GM18505 (cell line): Measurements from ENCODE around the gene NFS1.

Experiments used
- ATAC-seq: cut with Tn5 transposase; IDR thresholded peaks from one replicate; pipeline ENCODE4 v1.9.1; 2021; ENCODE audit not compliant: unreplicated experiment
- POLR2A ChIP-seq: IDR thresholded peaks from 4 replicates; pipeline ENCODE4 v1.6.1; 2011; ENCODE audit warnings: borderline replicate concordance; ENCODE audit not compliant: insufficient read depth, insufficient read length; ENCODE audit errors: extremely low read depth

The NFS1 gene

DNA sequence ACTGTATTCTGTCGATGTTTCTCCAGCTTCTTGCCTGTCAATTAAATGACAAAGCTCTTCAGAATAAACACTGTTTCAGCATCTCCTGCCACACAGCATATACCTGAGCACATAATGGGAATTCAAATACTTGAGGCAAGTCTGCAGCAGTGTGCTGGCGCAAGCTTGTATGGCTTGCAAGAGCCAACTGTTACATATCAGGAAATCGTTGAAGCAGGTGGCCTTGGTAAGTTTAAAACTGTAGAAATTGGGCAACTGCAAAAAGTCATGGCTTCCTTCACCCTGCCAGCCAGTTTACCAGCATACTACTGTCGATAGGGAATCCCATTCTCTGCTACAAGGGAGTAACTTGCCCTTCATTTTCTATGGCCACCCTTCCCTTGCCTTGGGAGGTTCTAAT is 57.4 kb downstream of the NFS1 start:
- no peak for TF ChIP-seq POLR2A
- no peak for ATAC-seq

DNA sequence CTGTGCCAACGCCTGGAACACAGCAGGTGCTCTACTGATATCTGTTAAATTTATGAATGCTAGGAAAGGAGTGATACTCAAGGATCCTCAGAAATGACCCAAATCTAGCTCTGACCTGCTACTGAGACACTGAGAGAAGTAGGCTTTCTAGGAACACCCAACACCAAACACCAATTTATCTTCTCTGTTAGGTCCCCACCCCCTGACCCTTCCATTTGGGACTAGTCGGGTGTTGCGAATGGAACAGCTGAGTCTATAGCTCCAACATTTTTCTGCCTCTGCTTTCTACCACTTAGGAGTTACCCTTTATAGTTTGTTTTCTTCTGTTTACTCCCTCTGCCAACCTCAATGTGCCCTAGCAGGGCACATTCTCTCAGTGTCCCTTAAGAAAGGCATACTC is 58.4 kb downstream of the NFS1 start:
- no peak for TF ChIP-seq POLR2A
- ATAC-seq: no peak

DNA sequence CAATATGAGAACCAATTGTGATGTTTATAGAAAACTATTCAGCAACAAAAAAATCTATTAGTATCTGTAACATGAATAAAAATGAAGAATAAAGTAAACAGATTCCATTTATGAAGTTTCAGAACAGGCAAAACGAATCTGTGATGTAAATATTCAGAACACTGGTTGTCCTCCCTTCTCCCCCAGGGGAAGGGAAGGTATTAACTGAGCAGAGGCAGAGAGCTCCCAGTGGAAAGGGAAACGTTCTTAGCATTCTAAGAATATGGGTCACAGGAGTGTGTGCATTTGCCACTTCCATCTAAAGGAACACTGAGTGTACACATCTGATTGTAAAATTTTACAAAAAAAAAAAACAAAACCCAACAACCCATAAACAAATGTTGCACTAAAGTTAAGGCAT is 60.4 kb downstream of the NFS1 start:
- ATAC-seq: no peak
- TF ChIP-seq POLR2A: no peak

DNA sequence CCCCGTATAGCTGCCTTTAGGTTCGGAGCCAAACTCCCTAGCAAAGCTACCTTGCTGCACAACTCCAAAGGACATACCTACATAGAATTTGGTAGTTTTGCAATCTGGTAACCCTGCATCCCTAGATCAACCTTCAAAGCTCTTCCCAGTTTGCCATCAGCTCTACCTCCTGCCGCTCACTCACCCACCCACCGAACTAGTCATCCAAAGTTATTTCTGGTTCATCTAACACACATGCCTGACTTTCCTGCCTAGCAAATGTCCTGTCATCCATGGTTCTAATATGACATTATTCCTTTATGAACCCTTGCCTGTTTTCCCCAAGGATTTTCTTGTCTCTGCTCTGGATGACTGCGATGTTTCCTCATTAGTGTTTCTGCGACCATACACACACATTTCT is 61.9 kb downstream of the NFS1 start:
- no peak for ATAC-seq
- TF ChIP-seq POLR2A: no peak

DNA sequence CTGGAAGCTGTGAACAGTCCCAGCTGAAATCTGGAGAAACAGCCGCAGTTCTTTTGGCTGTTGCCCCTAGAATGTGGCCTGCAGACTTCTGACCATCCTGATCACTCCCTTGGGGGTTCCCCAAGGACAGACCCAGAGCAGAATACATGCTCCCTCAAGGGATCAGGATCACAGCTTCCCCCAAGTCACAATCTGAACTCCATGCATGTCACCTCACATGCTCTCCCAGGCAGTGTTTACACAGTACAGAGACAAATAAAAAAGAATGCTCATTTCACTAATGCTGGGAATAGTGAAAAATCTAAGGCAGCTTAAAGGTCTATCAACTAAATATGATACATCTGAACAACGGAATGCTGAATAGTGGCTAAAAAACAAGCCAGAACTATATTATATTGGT is 63.1 kb downstream of the NFS1 start:
- no peak for ATAC-seq
- TF ChIP-seq POLR2A: no peak

DNA sequence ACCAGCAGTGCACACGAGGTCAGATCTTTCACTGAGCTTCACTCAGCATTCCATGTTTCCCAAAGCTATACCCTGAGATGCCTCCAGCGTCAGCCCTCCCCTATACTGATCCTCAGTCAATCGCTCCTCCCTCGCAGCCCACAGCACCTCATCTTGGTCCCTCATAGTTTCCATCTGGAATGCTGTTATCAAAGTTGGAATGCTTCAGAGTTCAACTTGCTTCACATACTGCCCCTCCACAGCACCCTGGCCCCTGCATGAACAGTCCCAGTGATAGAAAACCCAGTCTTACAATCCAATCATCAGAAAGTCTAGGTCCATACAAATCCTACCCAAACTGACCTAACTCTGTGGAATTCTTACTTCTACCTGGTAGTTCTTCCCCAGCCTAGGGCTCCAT is 63.5 kb downstream of the NFS1 start:
- TF ChIP-seq POLR2A: no peak
- no peak for ATAC-seq

DNA sequence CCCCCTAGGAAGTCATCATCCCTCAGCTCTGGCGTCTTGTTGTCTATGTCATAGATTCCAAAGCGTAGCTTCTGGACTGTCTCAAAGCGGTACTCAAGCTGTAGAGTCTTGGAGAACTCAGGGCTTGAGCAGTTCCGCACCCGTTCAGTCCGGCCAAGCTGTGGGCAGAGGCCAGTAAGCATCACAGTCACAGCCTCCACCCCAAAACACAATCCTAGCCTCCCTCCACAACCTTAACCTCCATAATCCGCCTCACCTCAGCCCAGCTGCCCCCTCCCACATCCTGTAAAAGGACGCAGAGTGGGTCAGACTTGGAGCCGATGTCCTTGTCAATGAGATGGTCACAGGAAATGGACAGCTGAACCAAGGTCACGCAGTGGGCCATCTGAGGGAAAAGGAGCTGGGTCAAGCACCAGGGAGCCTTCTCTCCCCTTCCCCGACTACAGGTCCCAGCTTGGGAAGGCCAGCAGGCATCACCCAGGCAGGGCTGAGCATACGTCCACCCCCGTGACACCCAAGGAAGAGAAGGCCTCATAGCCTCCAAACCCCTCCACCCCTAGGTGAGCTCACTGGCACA is 66.5 kb downstream of the NFS1 start:
- no peak for TF ChIP-seq POLR2A
- ATAC-seq: no peak

DNA sequence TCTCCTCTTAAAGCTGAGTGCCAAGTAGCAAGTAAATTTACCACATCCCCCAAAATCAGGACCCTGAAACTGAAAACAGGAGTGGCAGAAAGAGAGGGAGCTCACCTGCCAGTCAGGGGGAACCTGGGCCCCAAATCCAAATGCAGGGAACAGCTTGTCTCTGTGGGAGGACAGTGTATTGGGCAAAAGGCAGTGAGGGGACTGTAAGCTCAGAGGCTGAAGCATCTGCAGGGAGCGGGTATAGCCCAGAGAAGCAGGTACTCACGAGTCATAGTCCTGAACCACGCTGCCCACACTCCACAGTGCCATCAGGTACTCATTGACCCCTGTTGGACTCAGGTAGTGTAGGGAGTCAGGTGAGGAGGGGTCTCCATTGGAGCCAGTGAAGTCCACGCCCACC is 68.5 kb downstream of the NFS1 start:
- no peak for TF ChIP-seq POLR2A
- ATAC-seq: no peak

DNA sequence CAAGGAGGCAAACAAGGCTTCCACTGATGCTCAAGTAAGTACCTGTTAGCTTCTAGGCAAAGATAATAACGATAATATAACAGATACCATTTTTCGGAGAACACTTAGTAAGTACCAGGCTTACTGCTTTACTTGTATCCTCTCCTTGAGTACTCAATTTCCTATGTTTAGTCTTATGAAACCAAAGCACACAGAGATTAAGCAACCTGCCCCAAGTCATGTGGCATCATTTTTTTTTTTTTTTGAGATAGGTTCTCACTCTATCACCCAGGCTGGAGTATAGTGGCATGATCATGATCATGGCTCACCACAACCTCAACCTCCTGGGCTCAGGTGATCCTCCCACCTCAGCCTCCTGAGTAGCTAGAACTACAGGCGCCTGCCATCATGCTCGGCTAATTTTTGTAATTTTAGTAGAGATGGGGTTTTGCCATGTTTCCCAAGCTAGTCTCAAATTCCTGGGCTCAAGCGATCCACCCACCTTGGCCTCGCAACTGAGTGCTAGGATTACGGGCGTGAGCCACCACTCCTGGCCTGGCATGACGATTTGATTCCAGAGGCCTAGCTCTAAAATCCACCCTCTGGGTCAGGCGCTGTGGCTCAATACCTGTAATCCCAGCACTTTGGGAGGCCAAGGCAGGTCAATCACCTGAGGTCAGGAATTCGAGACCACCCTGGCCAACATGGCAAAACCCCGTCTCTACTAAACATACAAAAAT is 69.6 kb downstream of the NFS1 start:
- ATAC-seq: no peak
- TF ChIP-seq POLR2A: no peak

DNA sequence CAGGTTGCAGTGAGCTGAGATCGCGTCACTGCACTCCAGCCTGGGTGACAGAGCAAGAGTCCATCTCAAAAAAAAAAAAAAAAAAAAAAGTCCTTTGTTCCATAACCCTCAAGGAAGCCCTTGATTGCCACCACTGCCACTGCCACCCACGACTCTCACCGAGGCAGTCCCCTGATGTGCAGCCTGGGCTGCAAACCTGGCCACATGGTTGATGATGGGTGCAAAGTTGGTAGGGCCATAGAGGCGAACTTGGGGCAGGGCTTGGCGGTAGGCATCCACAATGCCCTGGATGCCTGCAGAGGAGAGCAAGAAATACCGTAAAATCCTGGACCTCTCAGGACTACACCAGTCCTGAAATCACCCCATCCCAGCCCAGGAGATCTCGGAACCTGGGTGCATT is 72.0 kb downstream of the NFS1 start:
- ATAC-seq: no peak
- no peak for TF ChIP-seq POLR2A

DNA sequence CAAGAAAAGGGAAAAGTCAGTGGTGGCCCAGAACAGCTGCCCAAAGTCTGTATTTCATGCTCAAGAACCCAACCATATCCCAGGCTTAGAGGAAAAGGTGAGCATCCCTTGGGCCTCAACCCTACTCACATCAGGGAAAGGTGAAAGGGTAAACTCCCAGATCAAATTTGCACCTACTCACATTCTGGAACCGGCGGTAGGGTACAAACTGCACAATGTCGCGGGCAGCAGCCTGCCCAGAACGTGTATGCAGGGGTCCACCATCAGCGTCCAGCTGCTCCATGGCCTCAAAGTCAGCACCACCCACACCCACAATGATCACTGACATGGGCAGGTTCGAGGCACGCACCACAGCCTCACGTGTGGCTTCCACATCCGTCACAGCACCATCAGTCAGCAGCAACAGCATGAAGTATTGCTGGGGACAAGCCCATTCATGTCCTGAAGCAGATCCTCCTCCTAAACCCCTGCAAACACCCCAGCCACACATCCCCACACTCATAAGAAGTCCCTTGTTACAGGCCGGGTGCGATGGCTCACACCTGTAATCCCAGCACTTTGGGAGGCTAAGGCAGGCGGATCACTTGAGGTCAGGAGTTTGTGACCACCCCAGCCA is 72.7 kb downstream of the NFS1 start:
- no peak for ATAC-seq
- no peak for TF ChIP-seq POLR2A

DNA sequence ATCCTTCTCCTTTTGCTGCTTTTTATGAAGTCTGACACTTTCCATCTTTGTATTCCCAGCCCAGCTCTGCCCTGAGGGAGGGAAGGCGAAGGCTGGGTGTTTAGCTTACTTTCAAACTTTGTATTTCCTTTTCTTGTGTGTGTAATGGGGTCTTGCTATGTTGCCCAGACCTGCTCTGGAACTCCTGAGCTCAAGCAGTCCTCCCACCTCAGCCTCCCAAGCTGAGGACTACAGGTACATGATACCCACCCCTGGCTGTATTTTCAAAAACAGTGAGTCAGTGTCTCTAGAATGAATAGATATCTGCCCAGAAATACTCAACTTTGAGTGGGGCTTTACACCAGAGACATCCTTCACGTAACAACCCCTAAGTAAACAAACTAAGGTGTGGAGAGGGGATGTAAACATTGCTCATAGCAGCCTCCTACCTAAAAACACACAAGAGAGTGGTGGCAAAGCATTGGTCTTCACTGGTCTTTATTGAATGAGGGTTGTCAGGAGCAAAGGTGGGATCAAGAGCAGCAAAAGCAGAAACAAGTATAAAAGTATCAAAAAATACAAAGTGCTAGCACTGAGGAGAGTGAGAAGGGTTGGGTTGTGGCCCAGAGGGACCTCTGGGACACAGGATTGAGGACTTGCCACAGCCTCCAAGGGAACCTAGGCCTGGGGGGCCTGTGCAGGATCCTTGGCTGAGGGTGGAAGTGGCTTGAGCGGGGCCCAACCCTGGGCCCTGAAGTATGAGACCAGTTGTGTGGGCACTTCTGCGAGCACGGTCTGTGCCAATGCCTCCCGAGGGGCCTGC is 73.4 kb downstream of the NFS1 start:
- ATAC-seq: no peak
- TF ChIP-seq POLR2A: no peak

DNA sequence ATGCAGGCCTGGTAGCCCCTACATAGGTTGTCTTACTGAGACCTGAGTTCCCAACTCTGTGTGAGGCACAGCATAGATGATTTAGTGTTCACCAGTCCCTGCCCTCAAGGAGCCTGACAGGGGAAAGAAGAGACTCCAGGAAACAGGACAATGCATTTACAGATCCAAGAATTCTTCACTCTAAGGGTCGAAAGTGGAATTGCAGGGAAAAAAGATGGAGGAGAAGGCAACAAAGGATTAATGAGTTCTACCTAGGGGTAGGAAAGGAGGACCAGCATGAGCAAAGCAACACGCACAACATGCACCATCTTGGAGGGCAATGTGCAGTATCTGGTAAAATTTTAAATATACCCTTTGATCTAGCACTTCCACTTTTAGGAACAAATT is 77.6 kb downstream of the NFS1 start:
- TF ChIP-seq POLR2A: no peak
- ATAC-seq: no peak

DNA sequence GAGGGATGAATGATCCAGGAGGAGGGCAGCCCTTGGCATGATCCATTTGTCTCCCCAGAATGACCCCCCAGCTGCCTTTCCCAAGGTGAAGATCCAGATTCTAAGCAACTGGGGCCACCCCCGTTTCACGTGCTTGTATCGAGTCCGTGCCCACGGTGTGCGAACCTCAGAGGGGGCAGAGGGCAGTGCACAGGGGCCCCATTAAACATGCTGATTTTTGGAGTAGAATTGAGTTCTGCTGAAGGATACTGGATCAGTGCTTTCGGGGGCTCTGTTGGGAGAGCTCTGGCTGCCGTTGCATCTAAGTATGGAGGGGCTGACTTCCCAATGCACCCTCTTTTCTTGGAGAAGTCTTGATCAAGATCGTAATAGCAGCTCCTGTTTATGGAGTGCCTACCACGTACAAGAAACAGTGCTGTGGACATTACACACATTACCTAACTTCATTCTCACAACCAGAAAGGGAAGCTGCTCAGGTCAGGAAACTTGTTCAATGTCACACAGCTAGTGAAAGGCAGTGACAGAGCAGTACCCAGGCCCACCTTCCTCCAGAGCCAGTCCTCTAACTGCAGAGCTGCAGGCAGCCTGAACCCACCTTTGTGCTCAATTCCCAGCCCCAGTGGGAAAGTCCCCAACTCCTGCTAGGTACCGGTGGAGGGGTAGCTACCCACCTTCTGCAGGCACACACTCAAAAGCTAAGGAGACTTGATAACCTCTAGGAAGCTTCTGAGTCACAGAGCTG is 78.2 kb downstream of the NFS1 start:
- no peak for ATAC-seq
- TF ChIP-seq POLR2A: no peak
